Melanocyte of skin (primary cell): ENCODE results near the gene PIK3R4. TPM values are rescaled to one million over a fixed set of nuclear protein-coding genes. Genes with fewer than 3 reads are reported as not detected.

ENCODE experiments used
- total RNA-seq, 2 donors: library from RNA; depleted of rRNA; stranded (reverse); fragments of >200 nt; gene quantifications; 2 replicates each; pipeline ENCODE4 v1.2.3, GENCODE V29; 2012

Gene PIK3R4
- 10 to 100 TPM; 47.8 to 52.0 TPM for total RNA-seq

GRCh38 chr3:130746246-130747039, at the start of gene PIK3R4:
Gene PIK3R4 (minus strand): TSS chr3:130746829. CDS start chr3:130745218, 1,611 bp downstream.

Other genes starting within 250 kb of the PIK3R4 start
- gene COL6A6, start 229.7 kb downstream of the PIK3R4 start, total RNA-seq = not detected
- gene ATP2C1, start 147.3 kb upstream of the PIK3R4 start, total RNA-seq = 10 to 100 TPM; 71.9 to 81.2 TPM